A673 (cell line): Measurements from ENCODE around the gene CMTM8.

ENCODE experiments used
- CTCF ChIP-seq: fragments of 300-800, 200-600 bp; sonication (generic); conservative IDR thresholded peaks from 2 replicates; pipeline ENCODE4 v1.5.1; 2017; ENCODE audit warnings: low read depth, mild to moderate bottlenecking, antibody characterized with exemption, low read length, moderate library complexity, mixed read lengths
- EZH2 ChIP-seq: fragments of 200-600 bp; sonication (generic); IDR thresholded peaks from 2 replicates; pipeline ENCODE4 v1.6.1; 2017; ENCODE audit warnings: borderline replicate concordance, low read depth, mild to moderate bottlenecking, mixed read lengths, antibody characterized with exemption, low read length; ENCODE audit not compliant: poor library complexity, severe bottlenecking

GRCh38 chr3:32302601-32303398, 64.3 kb downstream of the CMTM8 start:
- no peak for TF ChIP-seq CTCF
- no peak for TF ChIP-seq EZH2
